HepG2 (cell line): ENCODE data around the gene CCL16. TPM values are rescaled to one million over a fixed set of nuclear protein-coding genes. Genes with fewer than 3 reads are reported as not detected.

Experiments used
- AKAP8 ChIP-seq: sonication (generic); formaldehyde crosslinking; IDR thresholded peaks from 2 replicates; pipeline ENCODE4 v1.5.1; 2020; ENCODE audit warnings: mild to moderate bottlenecking, missing genetic modification reagents
- DNMT1 ChIP-seq: sonication (generic); formaldehyde crosslinking; IDR thresholded peaks from 2 replicates; pipeline ENCODE4 v1.5.1; 2020; ENCODE audit warnings: mild to moderate bottlenecking, missing genetic modification reagents
- POLR2AphosphoS2 ChIP-seq: IDR thresholded peaks from 2 replicates; pipeline ENCODE4 v1.6.1; 2011; ENCODE audit warnings: low read depth, low read length, improper control_type of control experiment
- SRSF1 ChIP-seq: fragments of 200-400 bp; formaldehyde crosslinking; optimal IDR thresholded peaks from 2 replicates; pipeline ENCODE3; 2017; ENCODE audit warnings: mild to moderate bottlenecking, low read depth, low read length, moderate library complexity
- ZBTB8A ChIP-seq: sonication (generic); formaldehyde crosslinking; IDR thresholded peaks from 2 replicates; pipeline ENCODE4 v1.4.0; 2020; ENCODE audit warnings: mild to moderate bottlenecking, low read depth, missing genetic modification reagents, borderline replicate concordance
- ZFYVE20 ChIP-seq: sonication (generic); formaldehyde crosslinking; IDR thresholded peaks from 2 replicates; pipeline ENCODE4 v1.8.0; 2023; ENCODE audit warnings: low read depth, mild to moderate bottlenecking, moderate library complexity, missing genetic modification reagents, borderline replicate concordance
- ZMYM2 ChIP-seq: sonication (generic); formaldehyde crosslinking; IDR thresholded peaks from 2 replicates; pipeline ENCODE4 v1.8.0; 2022; ENCODE audit warnings: mild to moderate bottlenecking, missing genetic modification reagents
- ZNF224 ChIP-seq: sonication (generic); formaldehyde crosslinking; IDR thresholded peaks from 2 replicates; pipeline ENCODE4 v1.5.0; 2020; ENCODE audit warnings: mild to moderate bottlenecking, missing genetic modification reagents
- ZNF567 ChIP-seq: sonication (generic); formaldehyde crosslinking; IDR thresholded peaks from 2 replicates; pipeline ENCODE4 v1.8.1; 2023; ENCODE audit warnings: mild to moderate bottlenecking, missing genetic modification reagents, borderline replicate concordance
- polyA plus RNA-seq, 8 experiments: library from polyadenylated mRNA; depleted of rRNA in 3 of 8; stranded (reverse) in 7 of 8; unstranded in 1 of 8; fragments of >200 nt; fragmentation: Illumina TruSeq in 4 of 8; extraction: Trizol in 4 of 8; gene quantifications; 2 replicates each; pipeline versions ENCODE4 v1.2.1 to v1.2.3, GENCODE V29; 2011 to 2016; ENCODE audit warnings: low read depth in 4 of 8, missing spikeins in 1 of 8, mixed read lengths in 1 of 8; ENCODE audit not compliant: insufficient read depth in 1 of 8
- total RNA-seq, 5 experiments: library from RNA; depleted of rRNA; stranded (reverse); fragments of >200 nt; fragmentation: Illumina TruSeq; extraction: Trizol; gene quantifications; 2 replicates each; pipeline ENCODE4 v1.2.3, GENCODE V29; 2016; ENCODE audit warnings: low read depth in 1 of 5
- TF ChIP-seq, protein P1 (sequence below): IDR thresholded peaks from 2 replicates; pipeline ENCODE4 v1.6.1; 2012; ENCODE audit warnings: low read length, improper control_type of control experiment
- TF ChIP-seq, protein P2 (sequence below): sonication (generic); formaldehyde crosslinking; IDR thresholded peaks from 2 replicates; pipeline ENCODE4 v1.5.1; 2020; ENCODE audit warnings: mild to moderate bottlenecking, missing genetic modification reagents
- TF ChIP-seq, protein P3 (sequence below): sonication (generic); formaldehyde crosslinking; IDR thresholded peaks from 2 replicates; pipeline ENCODE4 v1.4.0; 2020; ENCODE audit warnings: mild to moderate bottlenecking, missing genetic modification reagents
- TF ChIP-seq, protein P4 (sequence below): fragments of 450-650 bp; IDR thresholded peaks from 2 replicates; pipeline ENCODE4 v1.6.1; 2017
- TF ChIP-seq, protein P5 (sequence below): sonication (generic); formaldehyde crosslinking; conservative IDR thresholded peaks from 2 replicates; pipeline ENCODE4 v1.8.0; 2022; ENCODE audit warnings: missing genetic modification reagents
- TF ChIP-seq, protein P6 (sequence below): IDR thresholded peaks from 2 replicates; pipeline ENCODE4 v1.6.1; 2016; ENCODE audit warnings: mild to moderate bottlenecking, missing biosample characterization, missing genetic modification reagents
- TF ChIP-seq, protein P7 (sequence below): sonication (generic); formaldehyde crosslinking; IDR thresholded peaks from 2 replicates; pipeline ENCODE4 v1.5.0; 2020; ENCODE audit warnings: missing genetic modification reagents
- TF ChIP-seq, protein P8 (sequence below): sonication (generic); IDR thresholded peaks from 2 replicates; pipeline ENCODE4 v1.6.1; 2016; ENCODE audit warnings: low read depth, borderline replicate concordance

Gene CCL16
- total and polyA plus RNA-seq, 2 of the 13 experiments (the other 11 are each of a cell fraction or from before 2014, with no cell fraction given), result 2.0 to 14.7 TPM

DNA sequence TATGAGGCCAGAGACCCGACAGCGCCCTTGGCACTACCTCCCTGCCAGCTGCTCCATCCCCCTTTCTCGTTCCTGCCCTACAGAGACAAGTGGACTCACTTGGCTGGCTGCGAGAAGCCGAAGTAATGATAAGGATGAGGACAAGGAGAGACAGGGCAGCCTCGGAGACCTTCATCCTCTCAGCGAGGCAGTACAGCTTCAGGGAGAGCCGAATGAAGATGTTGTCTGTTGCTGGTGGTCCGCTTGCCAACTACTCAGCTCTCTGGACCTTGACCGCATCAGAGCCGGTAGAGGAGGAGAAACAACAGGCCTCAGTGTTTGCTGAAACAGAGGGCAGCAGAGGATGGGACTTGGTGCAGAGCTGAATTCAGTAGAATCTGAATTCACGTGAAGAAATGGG, at the start of gene CCL16 (continued):
- TF ChIP-seq, protein P1, sequence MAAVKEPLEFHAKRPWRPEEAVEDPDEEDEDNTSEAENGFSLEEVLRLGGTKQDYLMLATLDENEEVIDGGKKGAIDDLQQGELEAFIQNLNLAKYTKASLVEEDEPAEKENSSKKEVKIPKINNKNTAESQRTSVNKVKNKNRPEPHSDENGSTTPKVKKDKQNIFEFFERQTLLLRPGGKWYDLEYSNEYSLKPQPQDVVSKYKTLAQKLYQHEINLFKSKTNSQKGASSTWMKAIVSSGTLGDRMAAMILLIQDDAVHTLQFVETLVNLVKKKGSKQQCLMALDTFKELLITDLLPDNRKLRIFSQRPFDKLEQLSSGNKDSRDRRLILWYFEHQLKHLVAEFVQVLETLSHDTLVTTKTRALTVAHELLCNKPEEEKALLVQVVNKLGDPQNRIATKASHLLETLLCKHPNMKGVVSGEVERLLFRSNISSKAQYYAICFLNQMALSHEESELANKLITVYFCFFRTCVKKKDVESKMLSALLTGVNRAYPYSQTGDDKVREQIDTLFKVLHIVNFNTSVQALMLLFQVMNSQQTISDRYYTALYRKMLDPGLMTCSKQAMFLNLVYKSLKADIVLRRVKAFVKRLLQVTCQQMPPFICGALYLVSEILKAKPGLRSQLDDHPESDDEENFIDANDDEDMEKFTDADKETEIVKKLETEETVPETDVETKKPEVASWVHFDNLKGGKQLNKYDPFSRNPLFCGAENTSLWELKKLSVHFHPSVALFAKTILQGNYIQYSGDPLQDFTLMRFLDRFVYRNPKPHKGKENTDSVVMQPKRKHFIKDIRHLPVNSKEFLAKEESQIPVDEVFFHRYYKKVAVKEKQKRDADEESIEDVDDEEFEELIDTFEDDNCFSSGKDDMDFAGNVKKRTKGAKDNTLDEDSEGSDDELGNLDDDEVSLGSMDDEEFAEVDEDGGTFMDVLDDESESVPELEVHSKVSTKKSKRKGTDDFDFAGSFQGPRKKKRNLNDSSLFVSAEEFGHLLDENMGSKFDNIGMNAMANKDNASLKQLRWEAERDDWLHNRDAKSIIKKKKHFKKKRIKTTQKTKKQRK, result no peak
- TF ChIP-seq SRSF1, result no peak
- TF ChIP-seq, protein P2, sequence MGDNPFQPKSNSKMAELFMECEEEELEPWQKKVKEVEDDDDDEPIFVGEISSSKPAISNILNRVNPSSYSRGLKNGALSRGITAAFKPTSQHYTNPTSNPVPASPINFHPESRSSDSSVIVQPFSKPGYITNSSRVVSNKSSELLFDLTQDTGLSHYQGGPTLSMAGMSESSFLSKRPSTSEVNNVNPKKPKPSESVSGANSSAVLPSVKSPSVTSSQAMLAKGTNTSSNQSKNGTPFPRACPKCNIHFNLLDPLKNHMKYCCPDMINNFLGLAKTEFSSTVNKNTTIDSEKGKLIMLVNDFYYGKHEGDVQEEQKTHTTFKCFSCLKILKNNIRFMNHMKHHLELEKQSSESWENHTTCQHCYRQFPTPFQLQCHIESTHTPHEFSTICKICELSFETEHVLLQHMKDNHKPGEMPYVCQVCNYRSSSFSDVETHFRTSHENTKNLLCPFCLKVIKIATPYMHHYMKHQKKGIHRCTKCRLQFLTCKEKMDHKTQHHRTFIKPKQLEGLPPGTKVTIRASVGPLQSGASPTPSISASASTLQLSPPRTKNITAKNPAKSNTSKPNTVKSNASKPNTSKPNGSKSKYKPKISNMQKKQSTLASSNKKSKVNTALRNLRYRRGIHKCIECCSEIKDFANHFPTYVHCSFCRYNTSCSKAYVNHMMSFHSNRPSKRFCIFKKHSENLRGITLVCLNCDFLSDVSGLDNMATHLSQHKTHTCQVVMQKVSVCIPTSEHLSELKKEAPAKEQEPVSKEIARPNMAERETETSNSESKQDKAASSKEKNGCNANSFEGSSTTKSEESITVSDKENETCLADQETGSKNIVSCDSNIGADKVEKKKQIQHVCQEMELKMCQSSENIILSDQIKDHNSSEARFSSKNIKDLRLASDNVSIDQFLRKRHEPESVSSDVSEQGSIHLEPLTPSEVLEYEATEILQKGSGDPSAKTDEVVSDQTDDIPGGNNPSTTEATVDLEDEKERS (CRISPR knock-in tag), result no peak
- TF ChIP-seq, protein P3, sequence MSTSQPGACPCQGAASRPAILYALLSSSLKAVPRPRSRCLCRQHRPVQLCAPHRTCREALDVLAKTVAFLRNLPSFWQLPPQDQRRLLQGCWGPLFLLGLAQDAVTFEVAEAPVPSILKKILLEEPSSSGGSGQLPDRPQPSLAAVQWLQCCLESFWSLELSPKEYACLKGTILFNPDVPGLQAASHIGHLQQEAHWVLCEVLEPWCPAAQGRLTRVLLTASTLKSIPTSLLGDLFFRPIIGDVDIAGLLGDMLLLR (CRISPR knock-in tag), result no peak
- TF ChIP-seq ZFYVE20, result no peak
- no peak; the same call in 1 of the 2 replicates for TF ChIP-seq AKAP8 (CRISPR knock-in tag)
- no peak for TF ChIP-seq ZMYM2 (CRISPR knock-in tag)
- TF ChIP-seq, protein P4, sequence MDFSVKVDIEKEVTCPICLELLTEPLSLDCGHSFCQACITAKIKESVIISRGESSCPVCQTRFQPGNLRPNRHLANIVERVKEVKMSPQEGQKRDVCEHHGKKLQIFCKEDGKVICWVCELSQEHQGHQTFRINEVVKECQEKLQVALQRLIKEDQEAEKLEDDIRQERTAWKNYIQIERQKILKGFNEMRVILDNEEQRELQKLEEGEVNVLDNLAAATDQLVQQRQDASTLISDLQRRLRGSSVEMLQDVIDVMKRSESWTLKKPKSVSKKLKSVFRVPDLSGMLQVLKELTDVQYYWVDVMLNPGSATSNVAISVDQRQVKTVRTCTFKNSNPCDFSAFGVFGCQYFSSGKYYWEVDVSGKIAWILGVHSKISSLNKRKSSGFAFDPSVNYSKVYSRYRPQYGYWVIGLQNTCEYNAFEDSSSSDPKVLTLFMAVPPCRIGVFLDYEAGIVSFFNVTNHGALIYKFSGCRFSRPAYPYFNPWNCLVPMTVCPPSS, result no peak
- TF ChIP-seq DNMT1 (CRISPR knock-in tag), result no peak
- TF ChIP-seq, protein P5, sequence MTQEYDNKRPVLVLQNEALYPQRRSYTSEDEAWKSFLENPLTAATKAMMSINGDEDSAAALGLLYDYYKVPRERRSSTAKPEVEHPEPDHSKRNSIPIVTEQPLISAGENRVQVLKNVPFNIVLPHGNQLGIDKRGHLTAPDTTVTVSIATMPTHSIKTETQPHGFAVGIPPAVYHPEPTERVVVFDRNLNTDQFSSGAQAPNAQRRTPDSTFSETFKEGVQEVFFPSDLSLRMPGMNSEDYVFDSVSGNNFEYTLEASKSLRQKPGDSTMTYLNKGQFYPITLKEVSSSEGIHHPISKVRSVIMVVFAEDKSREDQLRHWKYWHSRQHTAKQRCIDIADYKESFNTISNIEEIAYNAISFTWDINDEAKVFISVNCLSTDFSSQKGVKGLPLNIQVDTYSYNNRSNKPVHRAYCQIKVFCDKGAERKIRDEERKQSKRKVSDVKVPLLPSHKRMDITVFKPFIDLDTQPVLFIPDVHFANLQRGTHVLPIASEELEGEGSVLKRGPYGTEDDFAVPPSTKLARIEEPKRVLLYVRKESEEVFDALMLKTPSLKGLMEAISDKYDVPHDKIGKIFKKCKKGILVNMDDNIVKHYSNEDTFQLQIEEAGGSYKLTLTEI, result no peak
- TF ChIP-seq, protein P6, sequence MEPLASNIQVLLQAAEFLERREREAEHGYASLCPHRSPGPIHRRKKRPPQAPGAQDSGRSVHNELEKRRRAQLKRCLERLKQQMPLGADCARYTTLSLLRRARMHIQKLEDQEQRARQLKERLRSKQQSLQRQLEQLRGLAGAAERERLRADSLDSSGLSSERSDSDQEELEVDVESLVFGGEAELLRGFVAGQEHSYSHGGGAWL, result 0 out of 2 replicates have a peak, but pooled peaks have one; percentile 3
- TF ChIP-seq ZNF224 (CRISPR knock-in tag), result no peak
- no peak for TF ChIP-seq POLR2AphosphoS2
- TF ChIP-seq, protein P7, sequence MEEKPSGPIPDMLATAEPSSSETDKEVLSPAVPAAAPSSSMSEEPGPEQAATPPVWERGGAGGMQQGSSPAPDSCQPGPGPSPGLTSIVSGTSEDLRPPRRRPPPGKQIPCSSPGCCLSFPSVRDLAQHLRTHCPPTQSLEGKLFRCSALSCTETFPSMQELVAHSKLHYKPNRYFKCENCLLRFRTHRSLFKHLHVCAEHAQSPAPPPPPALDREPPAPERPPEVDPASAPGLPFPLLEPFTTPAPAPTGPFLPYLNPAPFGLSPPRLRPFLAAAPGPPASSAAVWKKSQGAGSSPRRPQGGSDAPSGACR (CRISPR knock-in tag), result no peak
- TF ChIP-seq ZNF567, result no peak
- TF ChIP-seq ZBTB8A, result no peak
- TF ChIP-seq, protein P8, sequence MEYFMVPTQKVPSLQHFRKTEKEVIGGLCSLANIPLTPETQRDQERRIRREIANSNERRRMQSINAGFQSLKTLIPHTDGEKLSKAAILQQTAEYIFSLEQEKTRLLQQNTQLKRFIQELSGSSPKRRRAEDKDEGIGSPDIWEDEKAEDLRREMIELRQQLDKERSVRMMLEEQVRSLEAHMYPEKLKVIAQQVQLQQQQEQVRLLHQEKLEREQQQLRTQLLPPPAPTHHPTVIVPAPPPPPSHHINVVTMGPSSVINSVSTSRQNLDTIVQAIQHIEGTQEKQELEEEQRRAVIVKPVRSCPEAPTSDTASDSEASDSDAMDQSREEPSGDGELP, result no peak
